CD4-positive, alpha-beta memory T cell (primary cell): Measurements from ENCODE around the gene FALEC. TPM values are rescaled to one million over a fixed set of nuclear protein-coding genes. Genes with fewer than 3 reads are reported as not detected.

Source experiments
- CTCF ChIA-PET: fragments of 350-600 bp; sonication (Branson Sonifier 250); formaldehyde crosslinking; loops from one replicate; lab custom pipeline; 2021; ENCODE audit warnings: inconsistent platforms; ENCODE audit not compliant: partially characterized antibody; lab: Charles Lee
- POLR2A ChIA-PET: fragments of 350-600 bp; sonication (Branson Sonifier 250); formaldehyde crosslinking; loops from one replicate; lab custom pipeline; 2021; ENCODE audit not compliant: partially characterized antibody; lab: Charles Lee
- DNase-seq, 5 donors: peaks; one replicate each; pipeline versions ENCODE4 v3.0.0 to v3.0.0-alpha.2; 2020 to 2022; ENCODE audit warnings: mixed read lengths in 1 of 5
- H3K27ac ChIP-seq: one replicate; pipeline ENCODE4 v1.7.0; 2013; ENCODE audit warnings: low read depth, low read length
- H3K27me3 ChIP-seq: 2 replicates; pipeline ENCODE4 v1.7.0; 2013; ENCODE audit warnings: mild to moderate bottlenecking, low read length, moderate library complexity; ENCODE audit not compliant: insufficient read depth
- H3K36me3 ChIP-seq: 2 replicates; pipeline ENCODE4 v1.7.0; 2013; ENCODE audit warnings: mild to moderate bottlenecking, low read length, moderate library complexity; ENCODE audit not compliant: insufficient read depth
- H3K4me1 ChIP-seq: 2 replicates; pipeline ENCODE4 v1.7.0; 2013; ENCODE audit warnings: mild to moderate bottlenecking, low read length, moderate library complexity; ENCODE audit not compliant: insufficient read depth
- H3K4me3 ChIP-seq, 2 donors: one replicate each; pipeline ENCODE4 v1.7.0; 2013; ENCODE audit warnings: low read length in 2 of 2, mild to moderate bottlenecking in 1 of 2
- H3K9me3 ChIP-seq, 2 donors: one replicate each; pipeline ENCODE4 v1.7.0; 2013; ENCODE audit warnings: low read length in 2 of 2, control low read depth in 1 of 2; ENCODE audit not compliant: control insufficient read depth in 1 of 2
- H3K27ac Mint-ChIP-seq, 7 donors: one replicate each; pipeline ENCODE4 v1.8.0; 2020 to 2021; ENCODE audit warnings: mixed read lengths in 7 of 7, mild to moderate bottlenecking in 6 of 7, inconsistent platforms in 3 of 7, moderate library complexity in 3 of 7
- H3K27me3 Mint-ChIP-seq, 2 donors: one replicate each; pipeline ENCODE4 v1.8.0; 2020 to 2021; ENCODE audit warnings: mixed read lengths in 2 of 2
- H3K36me3 Mint-ChIP-seq, 2 donors: one replicate each; pipeline ENCODE4 v1.8.0; 2020 to 2021; ENCODE audit warnings: mixed read lengths in 2 of 2, inconsistent platforms in 1 of 2, mild to moderate bottlenecking in 1 of 2
- H3K4me1 Mint-ChIP-seq, 4 donors: one replicate each; pipeline ENCODE4 v1.8.0; 2020 to 2021; ENCODE audit warnings: mixed read lengths in 4 of 4, mild to moderate bottlenecking in 1 of 4
- H3K4me3 Mint-ChIP-seq, 8 donors: one replicate each; pipeline ENCODE4 v1.8.0; 2020 to 2021; ENCODE audit warnings: mixed read lengths in 8 of 8, mild to moderate bottlenecking in 7 of 8, moderate library complexity in 6 of 8, inconsistent platforms in 3 of 8
- H3K9me3 Mint-ChIP-seq, 8 donors: one replicate each; pipeline ENCODE4 v1.8.0; 2020 to 2021; ENCODE audit warnings: mixed read lengths in 8 of 8, mild to moderate bottlenecking in 5 of 8, inconsistent platforms in 3 of 8, moderate library complexity in 1 of 8
- intact Hi-C: fragments of 100-400 bp; cut with micrococcal nuclease; formaldehyde crosslinking; loops from one replicate; pipeline ENCODE4 v1.15.1; 2023
- polyA plus RNA-seq, 2 donors: library from polyadenylated mRNA; unstranded; fragments of 300-500 nt; fragmentation: Illumina TruSeq; gene quantifications; one replicate each; pipeline ENCODE4 v1.2.3, GENCODE V29; 2021
- total RNA-seq, 2 experiments: library from RNA; stranded (reverse); gene quantifications; one replicate each; pipeline ENCODE4 v1.2.3, GENCODE V29; 2021

Gene FALEC
- total and polyA plus RNA-seq, 4 experiments from 2014 or later = 0.64 to 1.1 TPM; not detected in 2

DNA sequence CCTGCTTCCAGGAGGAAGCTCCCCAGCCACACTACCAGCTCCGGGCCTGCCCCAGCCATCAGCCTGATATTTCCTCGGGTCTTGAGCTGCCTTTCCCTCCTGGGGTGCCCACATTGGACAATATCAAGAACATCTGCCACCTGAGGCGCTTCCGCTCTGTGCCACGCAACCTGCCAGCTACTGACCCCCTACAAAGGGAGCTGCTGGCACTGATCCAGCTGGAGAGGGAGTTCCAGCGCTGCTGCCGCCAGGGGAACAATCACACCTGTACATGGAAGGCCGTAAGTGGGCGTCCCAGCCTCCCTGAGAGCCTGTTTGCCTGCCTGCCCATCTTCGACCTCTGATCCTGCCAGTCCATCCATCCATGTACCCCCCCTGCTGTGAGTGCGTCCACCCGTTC, 4.0 kb upstream of the FALEC start:
- H3K4me1 ChIP-seq = peaks cover 10% of the 10 kb centered on the region
- Mint-ChIP-seq H3K27me3 (no peaks in the 10 kb centered on the region), H3K27ac (no peak overlapping the region), H3K4me1 (peaks cover 6 to 18% (median 14%) of the 10 kb centered on the region in 4 donors), H3K36me3 (peaks cover 9 to 10% of the 10 kb centered on the region in 2 donors), H3K9me3 (no peaks in the 10 kb centered on the region), H3K4me3 (no peak overlapping the region)
- CTCF ChIA-PET = no interaction called here
- no peaks in the 10 kb centered on the region for H3K9me3 ChIP-seq
- POLR2A ChIA-PET = interaction anchor here (1.0 kb wide), 1 partner anchor 24 kb away, joined by 3 read pairs; the partner anchor contains the start of gene TARS2
- intact Hi-C loops = no loop called here
- H3K27me3 ChIP-seq = no peaks in the 10 kb centered on the region
- no peaks in the 10 kb centered on the region for H3K36me3 ChIP-seq
- H3K27ac ChIP-seq = no peak overlapping the region
- no peak for DNase-seq
- H3K4me3 ChIP-seq = no peak overlapping the region

DNA sequence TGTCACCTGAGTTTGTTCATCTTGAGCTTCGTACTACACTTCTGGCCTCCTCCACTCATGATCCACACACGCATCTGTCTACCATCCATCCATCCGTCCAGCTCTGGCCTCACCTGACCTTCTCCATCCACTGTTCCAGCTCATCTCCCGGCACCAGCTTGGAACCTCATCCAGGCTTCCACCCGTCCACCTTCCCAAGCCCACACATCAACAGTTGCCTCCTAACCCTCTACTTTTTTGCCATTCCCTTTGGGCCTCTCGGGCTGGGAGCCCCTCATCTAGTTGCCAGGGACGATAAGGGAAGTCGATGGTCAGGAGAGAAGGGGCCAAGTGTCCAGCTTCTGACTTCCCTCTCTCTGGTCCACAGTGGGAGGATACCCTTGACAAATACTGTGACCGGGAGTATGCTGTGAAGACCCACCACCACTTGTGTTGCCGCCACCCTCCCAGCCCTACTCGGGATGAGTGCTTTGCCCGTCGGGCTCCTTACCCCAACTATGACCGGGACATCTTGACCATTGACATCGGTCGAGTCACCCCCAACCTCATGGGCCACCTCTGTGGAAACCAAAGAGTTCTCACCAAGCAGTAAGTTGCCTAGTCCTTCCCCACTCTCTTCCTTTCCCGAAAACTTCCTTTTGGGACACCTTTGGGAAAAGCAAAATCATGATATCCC, 3.4 kb upstream of the FALEC start:
- intact Hi-C loops = no loop called here
- no peaks in the 10 kb centered on the region for H3K9me3 ChIP-seq
- no peak overlapping the region for H3K4me3 ChIP-seq
- Mint-ChIP-seq H3K27me3 (no peaks in the 10 kb centered on the region), H3K27ac (no peak overlapping the region), H3K4me1 (peaks cover 8 to 20% (median 15%) of the 10 kb centered on the region in 4 donors), H3K36me3 (peaks cover 3 to 4% of the 10 kb centered on the region in 2 donors), H3K9me3 (no peaks in the 10 kb centered on the region), H3K4me3 (no peak overlapping the region)
- POLR2A ChIA-PET = interaction anchor here (1.3 kb wide), 1 partner anchor 25 kb away, joined by 3 read pairs; the partner anchor contains the start of gene TARS2
- H3K27ac ChIP-seq = no peak overlapping the region
- peaks cover 11% of the 10 kb centered on the region for H3K4me1 ChIP-seq
- H3K27me3 ChIP-seq = no peaks in the 10 kb centered on the region
- H3K36me3 ChIP-seq = no peaks in the 10 kb centered on the region
- CTCF ChIA-PET = interaction anchor here (1.1 kb wide), 1 partner anchor 10 kb away, joined by 3 read pairs; no protein-coding TSS in a partner anchor
- no peak for DNase-seq

DNA sequence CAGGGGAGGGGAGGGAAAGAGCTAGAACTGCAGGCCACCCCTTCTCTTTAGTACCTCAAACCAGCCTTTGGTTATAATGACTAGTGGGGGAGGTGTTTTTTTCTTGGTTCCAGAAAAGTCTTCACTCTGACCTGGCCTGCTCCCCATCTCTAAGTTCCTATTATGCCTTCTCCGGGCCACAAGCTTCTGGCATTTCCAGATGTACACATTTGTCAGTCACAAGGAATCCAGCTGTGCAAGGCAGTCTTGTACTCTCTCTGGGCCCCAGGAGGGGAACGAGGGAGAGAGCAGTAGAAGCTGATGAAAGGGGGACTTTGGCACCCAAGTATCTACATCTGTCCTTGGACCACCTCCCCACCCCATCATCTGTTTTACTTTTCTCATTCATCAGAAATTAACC, 2.7 kb upstream of the FALEC start:
- Histone ChIP-seq H3K4me1 (peaks cover 11% of the 10 kb centered on the region), H3K36me3 (no peaks in the 10 kb centered on the region), H3K27me3 (no peaks in the 10 kb centered on the region), H3K4me3 (no peak overlapping the region), H3K27ac (no peak overlapping the region), H3K9me3 (no peaks in the 10 kb centered on the region)
- intact Hi-C loops = no loop called here
- ChIA-PET CTCF (interaction anchor here (1.1 kb wide), 1 partner anchor 11 kb away, joined by 3 read pairs; no protein-coding TSS in a partner anchor), POLR2A (interaction anchor here (0.7 to 1.3 kb wide), 2 partner anchors 13 to 26 kb away, joined by 3 read pairs; partner anchors contain the start of gene TARS2)
- Mint-ChIP-seq H3K27me3 (no peaks in the 10 kb centered on the region), H3K36me3 (peaks cover 0 to under 1% of the 10 kb centered on the region in 2 donors), H3K27ac (no peak overlapping the region), H3K4me3 (no peak overlapping the region), H3K4me1 (peaks cover 8 to 20% (median 15%) of the 10 kb centered on the region in 4 donors), H3K9me3 (no peaks in the 10 kb centered on the region)
- no peak for DNase-seq

DNA sequence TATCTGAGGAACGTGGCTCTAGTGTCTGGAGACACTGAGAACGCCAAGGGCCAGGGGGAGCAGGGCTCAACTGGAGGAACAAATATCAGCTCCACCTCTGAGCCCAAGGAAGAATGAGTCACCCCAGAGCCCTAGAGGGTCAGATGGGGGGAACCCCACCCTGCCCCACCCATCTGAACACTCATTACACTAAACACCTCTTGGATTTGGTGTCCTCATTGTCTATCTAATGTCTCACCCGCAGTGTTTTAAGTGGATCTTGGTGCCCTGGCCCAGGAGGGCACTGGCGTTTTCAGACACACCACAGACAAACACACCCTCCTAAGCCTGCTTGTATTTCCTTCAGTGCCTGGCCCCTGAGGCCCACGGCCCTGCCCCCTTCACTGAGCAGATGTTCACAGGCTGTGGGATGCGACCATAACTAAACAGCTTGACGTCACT, 2.2 kb upstream of the FALEC start:
- DNase-seq = no peak
- H3K27me3 ChIP-seq = no peaks in the 10 kb centered on the region
- H3K4me1 ChIP-seq = peaks cover 11% of the 10 kb centered on the region
- H3K36me3 ChIP-seq = no peaks in the 10 kb centered on the region
- no peaks in the 10 kb centered on the region for H3K27me3 Mint-ChIP-seq
- peaks cover 8 to 20% (median 15%) of the 10 kb centered on the region in 4 donors for H3K4me1 Mint-ChIP-seq
- H3K4me3 ChIP-seq = no peak overlapping the region
- intact Hi-C loops = no loop called here
- no peaks in the 10 kb centered on the region for H3K9me3 ChIP-seq
- no peak overlapping the region for H3K27ac ChIP-seq
- H3K9me3 Mint-ChIP-seq = no peaks in the 10 kb centered on the region
- H3K27ac Mint-ChIP-seq = no peak overlapping the region
- CTCF ChIA-PET = interaction anchor here (0.5 to 1.5 kb wide), 3 partner anchors 46 to 366 kb away, joined by 3 read pairs; no protein-coding TSS in a partner anchor
- POLR2A ChIA-PET = interaction anchor here (0.6 to 1.3 kb wide), 5 partner anchors 12 to 539 kb away, joined by 3 read pairs; partner anchors contain the start of gene TARS2
- H3K36me3 Mint-ChIP-seq = no peaks in the 10 kb centered on the region
- H3K4me3 Mint-ChIP-seq = peak overlapping the region in 1 of 8 donors; percentile 30

GRCh38 chr1:150514260-150514659, 1.3 kb upstream of the FALEC start:
- Mint-ChIP-seq H3K27me3 (no peaks in the 10 kb centered on the region), H3K36me3 (no peaks in the 10 kb centered on the region), H3K9me3 (no peaks in the 10 kb centered on the region), H3K4me1 (peaks cover 8 to 20% (median 15%) of the 10 kb centered on the region in 4 donors), H3K27ac (peak overlapping the region in 3 of 7 donors; percentile 36 to 62 (median 55)), H3K4me3 (peak overlapping the region; percentile 63 to 94 (median 92))
- ChIA-PET POLR2A (interaction anchor here (1.0 to 2.4 kb wide), 3 partner anchors 26 to 66 kb away, joined by 3 to 23 read pairs (median 13); partner anchors contain the start of gene MCL1), CTCF (interaction anchor here (1.5 kb wide), 1 partner anchor 45 kb away, joined by 3 read pairs; no protein-coding TSS in a partner anchor)
- Histone ChIP-seq H3K27me3 (no peaks in the 10 kb centered on the region), H3K4me1 (peaks cover 11% of the 10 kb centered on the region), H3K27ac (no peak overlapping the region), H3K36me3 (no peaks in the 10 kb centered on the region), H3K4me3 (no peak overlapping the region), H3K9me3 (no peaks in the 10 kb centered on the region)
- no peak for DNase-seq
- intact Hi-C loops = loop anchor here (2.0 kb wide), 1 partner anchor 47 kb away; no protein-coding TSS in a partner anchor

- CTCF ChIA-PET = interaction anchor here (0.6 to 3.1 kb wide), 9 partner anchors 10 to 259 kb away, joined by 3 to 18 read pairs (median 4); no protein-coding TSS in a partner anchor
Observed at GRCh38 chr1:150514913-150515327, 632 bp upstream of the FALEC start.

More at GRCh38 chr1:150514913-150515327, 632 bp upstream of the FALEC start:
- Histone ChIP-seq H3K4me3 (peak overlapping the region; percentile 69 to 73), H3K27me3 (no peaks in the 10 kb centered on the region), H3K9me3 (no peaks in the 10 kb centered on the region), H3K4me1 (peaks cover 11% of the 10 kb centered on the region), H3K27ac (peak overlapping the region; percentile 53), H3K36me3 (no peaks in the 10 kb centered on the region)
- peak in 1 of 5 donors; percentile 4 for DNase-seq
- Mint-ChIP-seq H3K27ac (peak overlapping the region in 6 of 7 donors; percentile 2 to 93 (median 90)), H3K4me1 (peaks cover 8 to 20% (median 15%) of the 10 kb centered on the region in 4 donors), H3K27me3 (no peaks in the 10 kb centered on the region), H3K36me3 (no peaks in the 10 kb centered on the region), H3K9me3 (no peaks in the 10 kb centered on the region), H3K4me3 (peak overlapping the region; percentile 83 to 94 (median 92))
- intact Hi-C loops = loop anchor here (1.0 to 5.0 kb wide), 4 partner anchors 17 to 53 kb away; partner anchors contain the start of gene TARS2
- POLR2A ChIA-PET = interaction anchor here (1.2 to 2.6 kb wide), 9 partner anchors 20 to 182 kb away, joined by 3 to 31 read pairs (median 9); partner anchors contain the start of genes ENSA, GOLPH3L, MCL1 and RPRD2
